K562 (cell line): ENCODE results near the gene SOCS4. TPM values are rescaled to one million over a fixed set of nuclear protein-coding genes. Genes with fewer than 3 reads are reported as not detected.

Source experiments
- CXXC5 ChIP-seq: fragments of 250-450 bp; sonication (Bioruptor Pico); IDR thresholded peaks from 2 replicates; pipeline ENCODE4 v1.8.0; 2022; ENCODE audit warnings: inconsistent platforms, mild to moderate bottlenecking, moderate library complexity
- ERF ChIP-seq: fragments of 450-650 bp; formaldehyde crosslinking; IDR thresholded peaks from 2 replicates; pipeline ENCODE4 v1.4.0; 2020; ENCODE audit warnings: mild to moderate bottlenecking, mixed read lengths
- GABPA ChIP-seq: fragments of 200-800 bp; sonication (Bioruptor generic); conservative IDR thresholded peaks from 2 replicates; pipeline ENCODE4 v1.6.1; 2016; ENCODE audit warnings: low read depth, missing genetic modification characterization, missing compliant biosample characterization
- HEY1 ChIP-seq: fragments of 250-450 bp; sonication (Bioruptor Pico); IDR thresholded peaks from 2 replicates; pipeline ENCODE4 v1.5.0; 2020; ENCODE audit warnings: mild to moderate bottlenecking, moderate library complexity, borderline replicate concordance
- HIVEP1 ChIP-seq: fragments of 250-450 bp; sonication (Bioruptor Pico); IDR thresholded peaks from 2 replicates; pipeline ENCODE4 v1.4.0; 2020; ENCODE audit warnings: mild to moderate bottlenecking
- MED1 ChIP-seq: sonication (generic); formaldehyde crosslinking; IDR thresholded peaks from 2 replicates; pipeline ENCODE4 v1.8.1; 2023; ENCODE audit warnings: missing genetic modification reagents, borderline replicate concordance
- MTA2 ChIP-seq: fragments of 450-650 bp; IDR thresholded peaks from 2 replicates; pipeline ENCODE4 v1.6.1; 2016; ENCODE audit warnings: low read depth
- POLR3A ChIP-seq: IDR thresholded peaks from 2 replicates; pipeline ENCODE4 v1.6.1; 2011; ENCODE audit warnings: borderline replicate concordance, mild to moderate bottlenecking, moderate library complexity; ENCODE audit not compliant: insufficient read length, insufficient read depth; ENCODE audit errors: extremely low read depth
- RBM17 ChIP-seq: fragments of 200-400 bp; formaldehyde crosslinking; IDR thresholded peaks from 2 replicates; pipeline ENCODE4 v1.6.1; 2017; ENCODE audit warnings: low read depth, mild to moderate bottlenecking, low read length, borderline replicate concordance
- RCOR1 ChIP-seq, 2 experiments: IDR thresholded peaks; 2 replicates each; pipeline ENCODE4 v1.6.1; 2012; ENCODE audit warnings: low read depth in 2 of 2, low read length in 2 of 2, borderline replicate concordance in 1 of 2, improper control_type of control experiment in 1 of 2
- SMAD2 ChIP-seq: fragments of 150-350 bp; IDR thresholded peaks from 2 replicates; pipeline ENCODE4 v1.6.1; 2014; ENCODE audit warnings: low read depth, mild to moderate bottlenecking, low read length
- ZNF146 ChIP-seq: IDR thresholded peaks from one replicate; pipeline ENCODE4 v1.6.1; 2018; ENCODE audit warnings: missing compliant biosample characterization; ENCODE audit not compliant: unreplicated experiment
- ZNF507 ChIP-seq: conservative IDR thresholded peaks from 2 replicates; pipeline ENCODE4 v1.6.1; 2017; ENCODE audit warnings: missing genetic modification characterization, missing compliant biosample characterization
- ZNF785 ChIP-seq: fragments of 250-450 bp; sonication (Bioruptor Pico); IDR thresholded peaks from 2 replicates; pipeline ENCODE4 v1.4.0; 2020; ENCODE audit warnings: mild to moderate bottlenecking
- polyA plus RNA-seq, 8 experiments: library from polyadenylated mRNA; depleted of rRNA in 4 of 8; stranded (reverse) in 5 of 8; unstranded in 3 of 8; fragments of >200 nt; fragmentation: Nextera tagmentation in 2 of 8; fragmentation: Illumina TruSeq in 1 of 8; extraction: Ambion mirVana in 2 of 8; extraction: Trizol in 1 of 8; gene quantifications; 2 replicates each; pipeline versions ENCODE4 v1.2.1 to v1.2.3, GENCODE V29; 2011 to 2014; ENCODE audit warnings: inconsistent platforms in 1 of 8, missing spikeins in 1 of 8
- total RNA-seq, 7 experiments: library from RNA; depleted of rRNA in 6 of 7; stranded (reverse); fragments of >200 nt in 6 of 7; fragmentation: Illumina TruSeq in 2 of 7; extraction: Trizol in 2 of 7; gene quantifications; 2 replicates each; pipeline versions ENCODE4 v1.2.1 to v1.2.3, GENCODE V29; 2011 to 2021; ENCODE audit warnings: low replicate concordance in 1 of 7
- TF ChIP-seq, protein P1 (sequence below): sonication (generic); formaldehyde crosslinking; IDR thresholded peaks from 2 replicates; pipeline ENCODE4 v1.5.0; 2020; ENCODE audit warnings: missing genetic modification reagents
- TF ChIP-seq, protein P2 (sequence below): fragments of 150-350 bp; IDR thresholded peaks from 2 replicates; pipeline ENCODE4 v1.6.1; 2014; ENCODE audit warnings: low read depth, mild to moderate bottlenecking, low read length, borderline replicate concordance
- TF ChIP-seq, protein P3 (sequence below): fragments of 450-650 bp; IDR thresholded peaks from 2 replicates; pipeline ENCODE4 v1.6.1; 2017; ENCODE audit warnings: antibody characterized with exemption
- TF ChIP-seq, protein P4 (sequence below): fragments of 250-450 bp; sonication (Bioruptor Pico); IDR thresholded peaks from 2 replicates; pipeline ENCODE4 v1.5.1; 2021; ENCODE audit warnings: mild to moderate bottlenecking

SOCS4 gene
- total and polyA plus RNA-seq, 9 of the 15 experiments (the other 6 are each of a cell fraction or from before 2014, with no cell fraction given), result 2.6 to 12.7 (median 9.7) TPM

DNA sequence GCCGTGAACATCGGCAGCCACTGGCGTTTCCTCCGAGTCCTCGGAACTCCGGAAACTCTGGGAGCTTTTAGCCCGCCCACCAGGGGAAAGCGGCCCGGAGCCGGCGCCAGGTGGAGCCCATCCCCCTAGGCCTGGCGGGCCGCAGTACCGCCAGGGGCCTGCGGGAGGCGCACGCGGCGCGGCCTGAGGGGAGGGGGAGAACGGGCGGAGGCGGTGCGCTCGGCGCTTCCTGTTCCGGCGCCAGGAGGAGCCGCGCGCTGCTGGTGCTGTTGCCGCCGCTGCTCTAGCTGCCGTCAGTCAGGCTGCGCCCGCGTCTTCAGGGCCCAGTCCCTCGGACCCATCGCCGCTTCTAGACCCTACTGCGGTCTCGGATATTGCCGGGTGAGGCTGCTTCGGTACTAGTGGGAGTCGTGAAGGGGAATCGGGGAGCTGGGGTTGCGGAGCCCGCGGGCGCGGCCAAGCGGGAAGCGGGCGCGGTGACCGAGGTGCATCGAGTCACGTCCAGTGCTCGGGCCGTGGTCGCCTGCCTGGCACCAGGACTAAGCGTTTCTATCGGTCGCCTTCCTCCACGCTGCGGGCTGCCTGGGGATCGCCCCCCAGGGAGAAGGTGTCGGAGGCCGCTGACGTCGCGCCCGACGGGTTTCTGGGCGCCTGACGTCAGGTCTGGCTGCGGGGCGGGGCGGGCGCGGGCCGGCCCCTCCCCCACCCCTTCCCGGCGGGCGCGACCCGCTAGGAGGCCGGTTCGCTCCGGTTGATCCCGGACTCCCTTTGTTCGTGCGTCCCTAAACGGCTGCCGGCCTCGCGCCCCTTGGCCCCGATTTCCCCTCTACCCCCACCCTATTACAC is 24.6 kb downstream of the SOCS4 start, which contains the start of gene MAPK1IP1L (continued):
- 0 out of 4 replicates have a peak, but pooled peaks of 1 of the 2 experiments have one; percentile 56 for TF ChIP-seq RCOR1 (IDR thresholded peaks at IDR 0.05; ENCODE audit: borderline replicate concordance in 1 of 2, low read depth in 2 of 2, low read length in 2 of 2)
- TF ChIP-seq POLR3A, result no peak
- no peak for TF ChIP-seq SMAD2
- TF ChIP-seq, protein P1, sequence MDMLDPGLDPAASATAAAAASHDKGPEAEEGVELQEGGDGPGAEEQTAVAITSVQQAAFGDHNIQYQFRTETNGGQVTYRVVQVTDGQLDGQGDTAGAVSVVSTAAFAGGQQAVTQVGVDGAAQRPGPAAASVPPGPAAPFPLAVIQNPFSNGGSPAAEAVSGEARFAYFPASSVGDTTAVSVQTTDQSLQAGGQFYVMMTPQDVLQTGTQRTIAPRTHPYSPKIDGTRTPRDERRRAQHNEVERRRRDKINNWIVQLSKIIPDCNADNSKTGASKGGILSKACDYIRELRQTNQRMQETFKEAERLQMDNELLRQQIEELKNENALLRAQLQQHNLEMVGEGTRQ (CRISPR knock-in tag), result no peak
- peak; percentile 59; the same call in 1 of the 2 replicates for TF ChIP-seq CXXC5 (CRISPR knock-in tag)
- no peak for TF ChIP-seq HEY1 (CRISPR knock-in tag)
- TF ChIP-seq MTA2, result no peak
- TF ChIP-seq, protein P2, sequence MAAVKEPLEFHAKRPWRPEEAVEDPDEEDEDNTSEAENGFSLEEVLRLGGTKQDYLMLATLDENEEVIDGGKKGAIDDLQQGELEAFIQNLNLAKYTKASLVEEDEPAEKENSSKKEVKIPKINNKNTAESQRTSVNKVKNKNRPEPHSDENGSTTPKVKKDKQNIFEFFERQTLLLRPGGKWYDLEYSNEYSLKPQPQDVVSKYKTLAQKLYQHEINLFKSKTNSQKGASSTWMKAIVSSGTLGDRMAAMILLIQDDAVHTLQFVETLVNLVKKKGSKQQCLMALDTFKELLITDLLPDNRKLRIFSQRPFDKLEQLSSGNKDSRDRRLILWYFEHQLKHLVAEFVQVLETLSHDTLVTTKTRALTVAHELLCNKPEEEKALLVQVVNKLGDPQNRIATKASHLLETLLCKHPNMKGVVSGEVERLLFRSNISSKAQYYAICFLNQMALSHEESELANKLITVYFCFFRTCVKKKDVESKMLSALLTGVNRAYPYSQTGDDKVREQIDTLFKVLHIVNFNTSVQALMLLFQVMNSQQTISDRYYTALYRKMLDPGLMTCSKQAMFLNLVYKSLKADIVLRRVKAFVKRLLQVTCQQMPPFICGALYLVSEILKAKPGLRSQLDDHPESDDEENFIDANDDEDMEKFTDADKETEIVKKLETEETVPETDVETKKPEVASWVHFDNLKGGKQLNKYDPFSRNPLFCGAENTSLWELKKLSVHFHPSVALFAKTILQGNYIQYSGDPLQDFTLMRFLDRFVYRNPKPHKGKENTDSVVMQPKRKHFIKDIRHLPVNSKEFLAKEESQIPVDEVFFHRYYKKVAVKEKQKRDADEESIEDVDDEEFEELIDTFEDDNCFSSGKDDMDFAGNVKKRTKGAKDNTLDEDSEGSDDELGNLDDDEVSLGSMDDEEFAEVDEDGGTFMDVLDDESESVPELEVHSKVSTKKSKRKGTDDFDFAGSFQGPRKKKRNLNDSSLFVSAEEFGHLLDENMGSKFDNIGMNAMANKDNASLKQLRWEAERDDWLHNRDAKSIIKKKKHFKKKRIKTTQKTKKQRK, result 0 out of 2 replicates have a peak, but pooled peaks have one; percentile 40
- TF ChIP-seq ERF (CRISPR knock-in tag), result 0 out of 2 replicates have a peak, but pooled peaks have one; percentile 56
- TF ChIP-seq RBM17, result no peak
- peak; percentile 94 for TF ChIP-seq GABPA
- TF ChIP-seq MED1 (CRISPR knock-in tag), result no peak
- no peak for TF ChIP-seq ZNF507 (tag)
- TF ChIP-seq, protein P3, sequence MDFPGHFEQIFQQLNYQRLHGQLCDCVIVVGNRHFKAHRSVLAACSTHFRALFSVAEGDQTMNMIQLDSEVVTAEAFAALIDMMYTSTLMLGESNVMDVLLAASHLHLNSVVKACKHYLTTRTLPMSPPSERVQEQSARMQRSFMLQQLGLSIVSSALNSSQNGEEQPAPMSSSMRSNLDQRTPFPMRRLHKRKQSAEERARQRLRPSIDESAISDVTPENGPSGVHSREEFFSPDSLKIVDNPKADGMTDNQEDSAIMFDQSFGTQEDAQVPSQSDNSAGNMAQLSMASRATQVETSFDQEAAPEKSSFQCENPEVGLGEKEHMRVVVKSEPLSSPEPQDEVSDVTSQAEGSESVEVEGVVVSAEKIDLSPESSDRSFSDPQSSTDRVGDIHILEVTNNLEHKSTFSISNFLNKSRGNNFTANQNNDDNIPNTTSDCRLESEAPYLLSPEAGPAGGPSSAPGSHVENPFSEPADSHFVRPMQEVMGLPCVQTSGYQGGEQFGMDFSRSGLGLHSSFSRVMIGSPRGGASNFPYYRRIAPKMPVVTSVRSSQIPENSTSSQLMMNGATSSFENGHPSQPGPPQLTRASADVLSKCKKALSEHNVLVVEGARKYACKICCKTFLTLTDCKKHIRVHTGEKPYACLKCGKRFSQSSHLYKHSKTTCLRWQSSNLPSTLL, result no peak
- TF ChIP-seq ZNF785 (CRISPR knock-in tag), result no peak
- TF ChIP-seq ZNF146 (CRISPR knock-in tag), result peak; percentile 11
- TF ChIP-seq HIVEP1 (CRISPR knock-in tag), result no peak
- TF ChIP-seq, protein P4, sequence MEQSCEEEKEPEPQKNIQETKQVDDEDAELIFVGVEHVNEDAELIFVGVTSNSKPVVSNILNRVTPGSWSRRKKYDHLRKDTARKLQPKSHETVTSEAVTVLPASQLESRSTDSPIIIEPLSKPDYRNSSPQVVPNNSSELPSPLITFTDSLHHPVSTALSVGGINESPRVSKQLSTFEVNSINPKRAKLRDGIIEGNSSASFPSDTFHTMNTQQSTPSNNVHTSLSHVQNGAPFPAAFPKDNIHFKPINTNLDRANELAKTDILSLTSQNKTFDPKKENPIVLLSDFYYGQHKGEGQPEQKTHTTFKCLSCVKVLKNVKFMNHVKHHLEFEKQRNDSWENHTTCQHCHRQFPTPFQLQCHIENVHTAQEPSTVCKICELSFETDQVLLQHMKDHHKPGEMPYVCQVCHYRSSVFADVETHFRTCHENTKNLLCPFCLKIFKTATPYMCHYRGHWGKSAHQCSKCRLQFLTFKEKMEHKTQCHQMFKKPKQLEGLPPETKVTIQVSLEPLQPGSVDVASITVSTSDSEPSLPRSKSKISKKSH (CRISPR knock-in tag), result no peak
